Mesothelial cell of epicardium (in vitro differentiated cells): ENCODE measurements around the gene OSGIN1. TPM values are rescaled to one million over a fixed set of nuclear protein-coding genes. Genes with fewer than 3 reads are reported as not detected.

Experiments used
- DNase-seq, 2 experiments: peaks; one replicate each; pipeline ENCODE4 v3.0.0; 2021; ENCODE audit warnings: low spot score in 2 of 2; ENCODE audit not compliant: unreplicated experiment in 2 of 2
- H3K27ac Mint-ChIP-seq: 2 replicates; pipeline ENCODE4 v1.8.0; 2021; ENCODE audit warnings: mixed read lengths
- H3K27me3 Mint-ChIP-seq: 2 replicates; pipeline ENCODE4 v1.8.0; 2021; ENCODE audit warnings: low read depth, mixed read lengths
- H3K36me3 Mint-ChIP-seq: 2 replicates; pipeline ENCODE4 v1.8.0; 2021; ENCODE audit warnings: mixed read lengths
- H3K4me1 Mint-ChIP-seq: 2 replicates; pipeline ENCODE4 v1.8.0; 2021; ENCODE audit warnings: mixed read lengths
- H3K4me3 Mint-ChIP-seq: 2 replicates; pipeline ENCODE4 v1.8.0; 2021; ENCODE audit warnings: mild to moderate bottlenecking, moderate library complexity, mixed read lengths
- H3K9me3 Mint-ChIP-seq: 2 replicates; pipeline ENCODE4 v1.8.0; 2021; ENCODE audit warnings: mixed read lengths
- CTCF ChIP-seq: fragments of 200-600 bp; sonication (generic); IDR thresholded peaks from one replicate; pipeline ENCODE4 v1.5.0; 2021; ENCODE audit warnings: antibody characterized with exemption; ENCODE audit not compliant: unreplicated experiment
- total RNA-seq: library from RNA; stranded (reverse); gene quantifications from 3 replicates; pipeline ENCODE4 v1.2.1, GENCODE V29; 2021

Gene OSGIN1
- total RNA-seq, 1 donor from 2014 or later = 2.5 TPM

- H3K36me3 Mint-ChIP-seq = no peaks in the 10 kb centered on the region
- no peak overlapping the region for H3K27ac Mint-ChIP-seq
- H3K27me3 Mint-ChIP-seq = no peaks in the 10 kb centered on the region
- H3K4me3 Mint-ChIP-seq = no peak overlapping the region
- peaks cover 13% of the 10 kb centered on the region for H3K9me3 Mint-ChIP-seq
- TF ChIP-seq CTCF = no peak
- no peaks in the 10 kb centered on the region for H3K4me1 Mint-ChIP-seq
- no peak for DNase-seq
Observed at GRCh38 chr16:84015399-84015798, 62.4 kb downstream of the OSGIN1 start.

Other genes with a start within 250 kb of the OSGIN1 start
- 137 to 139 TPM (median 138 TPM) in 3 replicates for gene HSBP1, start 145.3 kb upstream of the OSGIN1 start, total RNA-seq
- 6.9 to 7.4 TPM (median 7.4 TPM) in 3 replicates for gene MLYCD, start 54.1 kb upstream of the OSGIN1 start, total RNA-seq
- gene NECAB2, start 15.0 kb downstream of the OSGIN1 start, total RNA-seq = 1.2 to 1.8 TPM (median 1.5 TPM) in 3 replicates
- not detected in 3 replicates for gene SLC38A8, start 89.6 kb downstream of the OSGIN1 start, total RNA-seq
- 143 to 146 TPM (median 146 TPM) in 3 replicates for gene MBTPS1, start 163.7 kb downstream of the OSGIN1 start, total RNA-seq
- gene HSDL1, start 191.9 kb downstream of the OSGIN1 start, total RNA-seq = 47.6 to 50.0 TPM (median 48.9 TPM) in 3 replicates
- gene DNAAF1, start 192.1 kb downstream of the OSGIN1 start, total RNA-seq = 0.18 to 0.47 TPM (median 0.22 TPM) in 3 replicates
- 84.0 to 88.6 TPM (median 84.3 TPM) in 3 replicates for gene TAF1C, start 233.8 kb downstream of the OSGIN1 start, total RNA-seq
- 0.34 TPM in 1 of 3 replicates, not detected in the others for gene ADAD2, start 237.9 kb downstream of the OSGIN1 start, total RNA-seq